Activated CD8-positive, alpha-beta memory T cell treated with anti-CD3 and anti-CD28 coated beads for 48 hours (primary cell): Measurements from ENCODE around the gene ZFYVE28.
A peak's percentile ranks its signal among the peaks of the same experiment; 100 is the strongest.

ENCODE experiments used
- DNase-seq, 3 experiments: peaks; one replicate each; pipeline ENCODE4 v3.0.0-alpha.2; 2020; ENCODE audit warnings: low read depth in 2 of 3, low spot score in 2 of 3

The ZFYVE28 gene

GRCh38 chr4:2428496-2429213, 10.2 kb upstream of the ZFYVE28 start:
- DNase-seq: no peak

GRCh38 chr4:2427383-2428334, 9.2 kb upstream of the ZFYVE28 start:
- DNase-seq: no peak

DNA sequence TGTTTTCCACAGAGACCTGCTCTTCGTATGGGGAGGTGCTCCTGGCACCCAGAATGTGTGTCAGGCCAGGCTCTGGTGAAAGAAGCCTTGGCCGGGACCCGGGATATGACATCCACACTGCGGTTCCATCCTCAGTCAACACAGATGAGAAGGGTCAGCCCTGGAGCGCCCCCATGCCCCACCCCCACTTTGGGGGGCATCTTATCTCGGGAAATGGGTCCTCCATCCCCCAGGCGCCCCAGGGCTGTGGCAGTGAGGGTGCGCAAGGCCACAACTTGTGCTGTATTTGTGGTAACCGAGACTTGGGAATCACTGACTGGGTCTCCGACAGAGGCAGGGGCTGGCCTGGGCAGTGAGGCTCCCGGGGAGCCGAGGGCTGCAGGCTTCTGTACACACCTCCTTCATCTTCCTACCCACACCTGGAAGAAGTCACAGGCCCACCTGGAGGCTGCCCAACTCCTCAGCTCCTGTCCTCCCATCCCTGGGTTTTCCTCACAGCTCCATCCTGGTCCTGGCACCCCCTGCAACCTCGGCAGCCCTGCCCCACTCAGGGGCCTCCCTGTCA, 8.3 kb upstream of the ZFYVE28 start:
- no peak for DNase-seq

DNA sequence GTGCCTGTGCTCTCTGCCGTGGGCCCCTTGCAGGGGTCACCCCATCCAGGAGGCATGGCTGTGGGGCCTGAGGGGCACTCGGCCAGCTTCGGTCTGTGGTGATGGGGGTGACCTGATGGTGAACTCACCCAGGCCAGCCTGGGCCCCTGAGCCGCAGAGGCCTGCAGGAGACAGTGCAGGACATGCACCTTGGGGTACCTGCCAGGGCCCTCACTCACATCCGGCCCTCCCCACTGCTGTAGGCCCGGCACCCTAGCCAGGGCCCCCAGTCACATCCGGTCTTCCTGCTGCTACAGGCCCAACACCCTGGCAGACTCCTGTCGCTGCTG, 7.6 kb upstream of the ZFYVE28 start:
- no peak for DNase-seq

DNA sequence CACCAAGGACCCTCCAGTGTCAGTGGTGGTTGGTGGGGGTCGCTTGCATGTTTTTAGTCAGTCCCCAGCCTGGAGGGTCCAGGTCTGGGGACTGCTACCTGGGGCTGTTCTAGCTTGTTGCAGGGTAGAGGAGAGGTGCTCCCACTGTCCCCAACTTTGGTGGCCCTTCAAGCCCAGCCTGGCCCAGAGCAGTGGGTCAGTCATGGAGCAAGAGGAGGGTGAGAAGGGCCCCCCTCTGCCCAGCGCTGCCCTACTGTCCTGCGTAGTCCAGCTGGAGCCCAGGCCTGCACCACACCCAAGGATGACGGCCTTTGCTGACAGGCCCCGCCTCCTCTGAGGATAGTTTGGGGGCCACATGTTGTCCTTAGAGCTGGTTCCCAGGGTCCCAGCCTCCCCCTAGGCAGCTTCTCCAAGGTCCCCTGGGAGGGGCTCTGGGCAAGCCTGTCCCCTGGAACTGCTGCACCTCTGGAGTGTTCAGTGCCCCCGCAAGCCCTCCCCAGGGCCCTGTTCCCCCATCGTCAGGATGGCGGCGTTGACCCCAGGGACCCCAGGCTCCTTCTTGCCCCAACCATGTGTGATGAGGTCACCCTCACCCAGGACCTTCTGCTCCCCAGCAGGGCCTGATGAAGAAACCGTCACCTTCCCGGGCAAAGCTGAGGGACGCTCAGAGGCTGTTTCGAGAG, 7.1 kb upstream of the ZFYVE28 start:
- no peak for DNase-seq

- DNase-seq: no peak
These were observed 6.1 kb upstream of the ZFYVE28 start for GRCh38 chr4:2424581-2424980.

GRCh38 chr4:2423695-2424094, 5.2 kb upstream of the ZFYVE28 start:
- no peak for DNase-seq

- no peak for DNase-seq
These were observed 4.6 kb upstream of the ZFYVE28 start for GRCh38 chr4:2423066-2423465.

DNA sequence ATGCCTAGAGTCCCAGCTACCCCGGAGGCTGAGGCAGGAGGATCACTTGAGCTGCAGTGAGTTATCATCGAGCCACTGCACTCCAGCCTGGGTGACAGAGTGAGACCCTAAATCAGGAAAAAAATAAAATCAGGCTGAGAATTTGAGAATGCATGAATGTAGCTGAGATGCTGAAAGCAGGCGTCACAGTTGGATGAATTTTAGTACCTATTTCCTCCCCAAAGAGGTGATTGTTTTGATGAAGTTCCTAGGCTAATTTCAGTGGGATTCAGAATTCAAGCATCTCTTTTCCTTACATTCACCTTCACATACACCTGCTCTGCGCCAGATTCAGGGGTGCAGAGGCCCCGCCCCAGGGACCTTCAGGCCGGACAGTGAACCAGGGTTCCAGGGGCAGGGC, 3.5 kb upstream of the ZFYVE28 start:
- no peak for DNase-seq

- DNase-seq: no peak
These were observed 1.4 kb upstream of the ZFYVE28 start for GRCh38 chr4:2419814-2420213.

GRCh38 chr4:2418650-2419571, 466 bp upstream of the ZFYVE28 start, which contains the start of gene CFAP99:
CFAP99 (plus strand) TSS chr4:2418955.
- DNase-seq: peak; percentile 89 to 94 (median 93)

- no peak for DNase-seq
These were observed 1.1 kb downstream of the ZFYVE28 start for GRCh38 chr4:2417226-2417764.

GRCh38 chr4:2416564-2417225, 1.8 kb downstream of the ZFYVE28 start:
- no peak for DNase-seq

DNA sequence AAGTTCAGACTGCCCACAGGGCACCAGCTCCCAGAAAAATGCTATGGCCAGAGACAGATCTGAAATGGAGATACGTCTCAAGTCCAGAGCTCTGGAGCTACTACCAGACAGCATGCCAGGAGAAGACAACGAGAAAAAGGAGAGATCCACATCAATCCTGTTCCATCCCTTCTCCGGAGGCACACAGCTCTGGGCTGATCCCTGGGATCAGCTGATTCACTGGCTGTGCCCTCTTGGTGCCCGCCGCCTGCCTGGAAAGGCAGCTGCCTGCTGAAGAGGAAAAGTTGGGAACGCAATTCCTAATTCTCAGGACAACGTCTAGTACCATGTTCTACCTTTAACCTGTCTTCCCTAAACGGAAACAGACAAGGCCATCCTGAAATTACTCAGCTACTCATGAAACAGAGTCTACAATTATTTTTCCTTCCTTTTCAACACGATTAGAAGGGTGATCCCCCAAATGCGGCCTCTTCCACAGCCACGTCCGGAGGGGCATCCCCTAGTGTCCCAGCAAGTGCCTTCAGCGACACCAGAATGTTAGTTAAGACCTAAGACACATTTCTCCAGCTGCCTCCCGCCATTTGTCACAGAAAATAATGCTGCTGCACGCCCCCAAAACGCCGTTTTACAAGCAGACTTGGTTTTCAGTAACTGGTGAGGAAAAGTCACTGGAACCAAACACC, 2.4 kb downstream of the ZFYVE28 start:
- DNase-seq: no peak

- no peak for DNase-seq
These were observed 3.2 kb downstream of the ZFYVE28 start for GRCh38 chr4:2415213-2415612.

- DNase-seq: no peak
These were observed 4.4 kb downstream of the ZFYVE28 start for GRCh38 chr4:2413821-2414610.

GRCh38 chr4:2412885-2413716, 5.3 kb downstream of the ZFYVE28 start:
- peak in 2 of 3 experiments; percentile 69 to 74 for DNase-seq
